Measurements from ENCODE around the gene RUBCN. TPM values are rescaled to one million over a fixed set of nuclear protein-coding genes. Genes with fewer than 3 reads are reported as not detected.

Gene RUBCN
- 21.6 TPM for total RNA-seq

DNA sequence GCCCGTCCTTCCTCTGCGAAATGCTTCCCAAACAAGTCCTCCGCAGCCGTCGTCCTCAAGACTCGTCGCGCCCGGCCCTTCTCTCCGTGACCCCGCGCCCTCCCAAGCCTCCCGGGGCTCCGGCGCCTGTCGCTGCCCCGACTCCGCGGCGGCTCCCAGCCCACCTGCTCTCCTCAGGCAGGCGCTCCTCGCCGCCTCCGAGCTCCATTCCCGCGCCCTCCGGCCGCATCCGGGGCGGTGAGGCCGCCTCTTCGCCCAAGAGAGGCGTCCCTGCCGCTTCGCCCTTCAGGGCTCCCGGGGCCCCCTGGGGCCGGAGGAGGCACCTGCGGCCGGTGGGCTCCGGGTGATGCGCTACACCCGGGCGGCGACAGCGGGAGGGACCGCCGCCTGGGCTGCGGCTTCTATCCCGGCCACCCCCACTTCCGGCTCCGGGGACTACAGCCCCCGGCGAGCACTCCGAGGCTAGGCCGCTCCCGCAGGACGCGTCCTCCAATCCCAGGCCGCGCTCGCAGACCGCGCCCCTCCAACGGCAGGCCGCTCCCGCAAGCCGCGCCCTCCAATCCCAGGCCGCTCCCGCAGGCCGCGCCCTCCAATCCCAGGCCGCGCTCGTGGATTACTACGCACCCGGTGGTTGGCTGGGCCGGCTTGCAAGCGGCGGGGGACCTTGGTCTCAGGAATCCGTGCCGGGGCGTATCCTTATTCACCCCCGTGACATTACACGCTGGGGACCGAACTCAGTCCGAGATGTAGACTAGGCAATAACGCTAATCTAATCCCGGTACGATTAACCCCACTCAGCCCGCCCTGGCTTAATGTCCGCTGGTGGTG is at the start of gene RUBCN:
TSS of gene RUBCN (minus strand) at position 414 of the 828 bp plus-strand sequence. CDS start at position 229, 185 bp downstream.

DNA sequence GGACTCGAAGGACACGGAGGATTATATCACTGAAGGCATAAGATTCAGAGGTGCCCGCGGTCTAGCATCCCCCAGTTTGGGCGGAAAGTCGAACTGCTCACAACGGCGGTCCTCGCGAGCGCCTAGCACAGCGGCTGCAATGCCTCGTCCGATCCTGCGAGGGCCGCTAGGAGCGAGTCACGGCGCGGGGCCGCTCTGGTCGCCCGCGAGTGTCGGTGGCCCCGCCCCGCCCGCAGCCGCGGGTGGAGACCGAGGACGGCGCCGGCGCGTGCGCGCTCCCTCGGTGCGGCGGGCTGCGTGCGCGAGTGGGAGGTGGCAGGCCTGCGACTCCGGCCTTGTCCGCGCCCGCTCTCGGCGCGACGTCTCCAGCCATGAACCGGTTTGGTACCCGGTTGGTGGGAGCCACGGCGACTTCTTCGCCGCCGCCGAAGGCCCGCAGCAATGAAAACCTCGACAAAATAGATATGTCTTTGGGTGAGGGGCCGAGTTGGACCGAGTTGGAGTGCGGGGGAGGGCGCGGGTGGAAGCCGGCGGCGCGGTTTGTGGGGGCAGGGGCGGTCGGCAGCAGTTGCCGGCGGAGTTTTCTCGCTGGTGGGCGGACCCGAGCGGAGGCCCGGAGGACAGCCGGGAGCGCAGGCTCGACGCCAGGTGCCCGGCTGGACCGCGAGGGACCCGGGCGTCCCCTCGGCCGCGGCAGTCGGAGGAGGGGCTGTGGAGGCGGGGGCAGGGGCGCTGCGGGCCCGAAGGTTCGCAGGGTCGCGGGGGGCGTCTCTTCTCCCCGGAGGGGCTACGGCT is 13.1 kb upstream of the RUBCN start, which contains the start of gene FYTTD1:
TSS of gene FYTTD1 (plus strand) at position 283 of the 795 bp plus-strand sequence. CDS start at position 372, 89 bp downstream.

Other genes with a start within 250 kb of the RUBCN start
- 23.8 TPM for gene BDH1, start 180.9 kb downstream of the RUBCN start, total RNA-seq
- gene FYTTD1, start 13.0 kb upstream of the RUBCN start, total RNA-seq: 69.6 TPM
- 118 TPM for gene LRCH3, start 54.4 kb upstream of the RUBCN start, total RNA-seq
- 550 TPM for gene RPL35A, start 213.3 kb upstream of the RUBCN start, total RNA-seq
- 10.5 TPM for gene LMLN, start 223.3 kb upstream of the RUBCN start, total RNA-seq

Measured in camera-type eye (tissue), 1 donor.